Activated naive CD8-positive, alpha-beta T cell treated with anti-CD3 and anti-CD28 coated beads, Interleukin-2, amount 50 U/mL, for 24 hours (primary cell): ENCODE data around the gene ANKRD12.

Experiments
- ATAC-seq: fragments of 150-1000 bp; cut with Tn5 transposase; one replicate; pipeline ENCODE4 v1.10.0; 2021
- DNase-seq: peaks from one replicate; pipeline ENCODE4 v3.0.0; 2021
- H3K27ac Mint-ChIP-seq: one replicate; pipeline ENCODE4 v1.8.0; 2021; ENCODE audit warnings: mild to moderate bottlenecking, mixed read lengths
- H3K27me3 Mint-ChIP-seq: one replicate; pipeline ENCODE4 v1.8.0; 2021; ENCODE audit warnings: mixed read lengths
- H3K36me3 Mint-ChIP-seq: one replicate; pipeline ENCODE4 v1.8.0; 2021; ENCODE audit warnings: low read depth, mixed read lengths
- H3K4me1 Mint-ChIP-seq: one replicate; pipeline ENCODE4 v1.8.0; 2021; ENCODE audit warnings: mixed read lengths
- H3K4me3 Mint-ChIP-seq: one replicate; pipeline ENCODE4 v1.8.0; 2021; ENCODE audit warnings: mild to moderate bottlenecking, moderate library complexity, mixed read lengths
- H3K9me3 Mint-ChIP-seq: one replicate; pipeline ENCODE4 v1.8.0; 2021; ENCODE audit warnings: mixed read lengths

ANKRD12 gene

GRCh38 chr18:9101730-9102507 is 34.7 kb upstream of the ANKRD12 start:
- H3K4me3 Mint-ChIP-seq, result peak overlapping the region; percentile 91
- H3K36me3 Mint-ChIP-seq, result peaks cover 41% of the 10 kb centered on the region
- H3K4me1 Mint-ChIP-seq, result peaks cover 49% of the 10 kb centered on the region
- peak overlapping the region; percentile 93 for H3K27ac Mint-ChIP-seq
- DNase-seq, result no peak
- no peaks in the 10 kb centered on the region for H3K9me3 Mint-ChIP-seq
- peak; percentile 31 for ATAC-seq
- no peaks in the 10 kb centered on the region for H3K27me3 Mint-ChIP-seq

GRCh38 chr18:9102508-9103375 is 33.8 kb upstream of the ANKRD12 start, which contains the start of gene NDUFV2:
TSS of gene NDUFV2 (plus strand) at chr18:9102699. CDS start at chr18:9102744, 45 bp downstream.
- Mint-ChIP-seq H3K4me3 (peak within 1 kb of the TSS; percentile 91), H3K27me3 (no peaks in the 10 kb centered on the region), H3K36me3 (peaks cover 43% of the 10 kb centered on the region), H3K9me3 (no peaks in the 10 kb centered on the region), H3K27ac (peak within 1 kb of the TSS; percentile 93), H3K4me1 (peaks cover 50% of the 10 kb centered on the region)
- ATAC-seq (peak; percentile 96), DNase-seq (peak; percentile 99)

- Mint-ChIP-seq H3K27ac (peak overlapping the region; percentile 88), H3K27me3 (no peaks in the 10 kb centered on the region), H3K4me1 (peaks cover 54% of the 10 kb centered on the region), H3K9me3 (no peaks in the 10 kb centered on the region), H3K4me3 (peak overlapping the region; percentile 91), H3K36me3 (peaks cover 43% of the 10 kb centered on the region)
- no peak for ATAC-seq
- no peak for DNase-seq
Observed at GRCh38 chr18:9103376-9103873, 33.2 kb upstream of the ANKRD12 start.

- DNase-seq (no peak), ATAC-seq (no peak)
- H3K4me1 Mint-ChIP-seq, result peaks cover 63% of the 10 kb centered on the region
- peak overlapping the region; percentile 91 for H3K4me3 Mint-ChIP-seq
- no peaks in the 10 kb centered on the region for H3K9me3 Mint-ChIP-seq
- H3K27ac Mint-ChIP-seq, result peak overlapping the region; percentile 88
- H3K27me3 Mint-ChIP-seq, result no peaks in the 10 kb centered on the region
- H3K36me3 Mint-ChIP-seq, result peaks cover 46% of the 10 kb centered on the region
Observed at GRCh38 chr18:9104244-9104901, 32.2 kb upstream of the ANKRD12 start.

- DNase-seq, result no peak
- ATAC-seq, result no peak
- peak overlapping the region; percentile 88 for H3K27ac Mint-ChIP-seq
- peak overlapping the region; percentile 91 for H3K4me3 Mint-ChIP-seq
- no peaks in the 10 kb centered on the region for H3K9me3 Mint-ChIP-seq
- H3K36me3 Mint-ChIP-seq, result peaks cover 53% of the 10 kb centered on the region
- H3K4me1 Mint-ChIP-seq, result peaks cover 74% of the 10 kb centered on the region
- H3K27me3 Mint-ChIP-seq, result no peaks in the 10 kb centered on the region
Observed at GRCh38 chr18:9105420-9105819, 31.2 kb upstream of the ANKRD12 start.

GRCh38 chr18:9106094-9106493 is 30.5 kb upstream of the ANKRD12 start:
- peak overlapping the region; percentile 91 for H3K4me3 Mint-ChIP-seq
- H3K36me3 Mint-ChIP-seq, result peaks cover 59% of the 10 kb centered on the region

GRCh38 chr18:9106800-9107584 is 29.6 kb upstream of the ANKRD12 start:
- H3K4me1 Mint-ChIP-seq, result peaks cover 82% of the 10 kb centered on the region
- DNase-seq (no peak), ATAC-seq (no peak)
- H3K4me3 Mint-ChIP-seq, result peak overlapping the region; percentile 91
- no peaks in the 10 kb centered on the region for H3K27me3 Mint-ChIP-seq
- peaks cover 68% of the 10 kb centered on the region for H3K36me3 Mint-ChIP-seq
- no peaks in the 10 kb centered on the region for H3K9me3 Mint-ChIP-seq
- peak overlapping the region; percentile 88 for H3K27ac Mint-ChIP-seq

More at GRCh38 chr18:9106094-9106493, 30.5 kb upstream of the ANKRD12 start:
- H3K9me3 Mint-ChIP-seq, result no peaks in the 10 kb centered on the region
- H3K4me1 Mint-ChIP-seq, result peaks cover 79% of the 10 kb centered on the region
- no peaks in the 10 kb centered on the region for H3K27me3 Mint-ChIP-seq
- H3K27ac Mint-ChIP-seq, result peak overlapping the region; percentile 88
- DNase-seq (no peak), ATAC-seq (no peak)

- no peak for DNase-seq
- Mint-ChIP-seq H3K4me3 (no peak overlapping the region), H3K36me3 (peaks cover 68% of the 10 kb centered on the region), H3K4me1 (peaks cover 98% of the 10 kb centered on the region), H3K27me3 (no peaks in the 10 kb centered on the region), H3K9me3 (no peaks in the 10 kb centered on the region), H3K27ac (peak overlapping the region; percentile 69)
- ATAC-seq, result no peak
Observed at GRCh38 chr18:9108911-9109310, 27.7 kb upstream of the ANKRD12 start.

- Mint-ChIP-seq H3K9me3 (no peaks in the 10 kb centered on the region), H3K27me3 (no peaks in the 10 kb centered on the region), H3K4me3 (peak overlapping the region; percentile 44), H3K4me1 (peaks cover 95% of the 10 kb centered on the region), H3K36me3 (peaks cover 63% of the 10 kb centered on the region), H3K27ac (peak overlapping the region; percentile 69)
- ATAC-seq, result peak; percentile 49
- DNase-seq, result no peak
Observed at GRCh38 chr18:9109523-9109922, 27.1 kb upstream of the ANKRD12 start.

GRCh38 chr18:9113468-9114149 is 23.0 kb upstream of the ANKRD12 start:
- no peak for ATAC-seq
- peaks cover 92% of the 10 kb centered on the region for H3K4me1 Mint-ChIP-seq
- no peak for DNase-seq
- no peaks in the 10 kb centered on the region for H3K27me3 Mint-ChIP-seq
- peaks cover 49% of the 10 kb centered on the region for H3K36me3 Mint-ChIP-seq
- peak overlapping the region; percentile 15 for H3K4me3 Mint-ChIP-seq
- H3K27ac Mint-ChIP-seq, result peak overlapping the region; percentile 82
- H3K9me3 Mint-ChIP-seq, result no peaks in the 10 kb centered on the region

GRCh38 chr18:9115984-9116383 is 20.6 kb upstream of the ANKRD12 start:
- peak overlapping the region; percentile 96 for H3K27ac Mint-ChIP-seq
- H3K4me1 Mint-ChIP-seq, result peaks cover 90% of the 10 kb centered on the region
- H3K27me3 Mint-ChIP-seq, result no peaks in the 10 kb centered on the region
- H3K9me3 Mint-ChIP-seq, result no peaks in the 10 kb centered on the region
- no peak for ATAC-seq
- peaks cover 52% of the 10 kb centered on the region for H3K36me3 Mint-ChIP-seq
- DNase-seq, result no peak
- peak overlapping the region; percentile 80 for H3K4me3 Mint-ChIP-seq

GRCh38 chr18:9117980-9118841 is 18.4 kb upstream of the ANKRD12 start:
- DNase-seq (no peak), ATAC-seq (peak; percentile 61)
- Mint-ChIP-seq H3K4me3 (peak overlapping the region; percentile 80), H3K9me3 (no peaks in the 10 kb centered on the region), H3K36me3 (peaks cover 47% of the 10 kb centered on the region), H3K27me3 (no peaks in the 10 kb centered on the region), H3K4me1 (peaks cover 88% of the 10 kb centered on the region), H3K27ac (peak overlapping the region; percentile 95)
